ENCODE results near the gene FAM47C. TPM values are rescaled to one million over a fixed set of nuclear protein-coding genes. Genes with fewer than 3 reads are reported as not detected.
"Not testable (repeated sequence)": the region's sequence is repeated elsewhere in the genome, so short reads cannot be mapped to it uniquely, and the experiment has no call there.

The FAM47C gene
- total RNA-seq = not detected
- long read RNA-seq = 0 reads

DNA sequence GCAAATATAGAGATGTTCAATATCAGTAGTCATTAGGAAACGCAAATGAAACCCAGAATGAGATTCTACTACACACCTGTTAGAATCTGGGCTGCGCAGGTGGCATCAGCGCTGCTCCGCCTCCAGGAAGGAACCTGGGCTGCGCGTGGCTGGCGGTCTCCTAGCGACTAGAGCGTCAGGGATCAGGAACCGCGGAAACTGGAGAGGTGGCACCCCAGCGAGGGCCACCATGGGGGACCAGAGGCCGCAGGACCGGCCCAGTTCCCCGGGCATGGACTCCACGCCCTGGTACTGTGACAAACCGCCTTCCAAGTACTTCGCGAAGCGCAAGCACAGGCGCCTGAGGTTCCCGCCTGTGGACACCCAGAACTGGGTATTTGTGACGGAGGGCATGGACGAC, at the start of gene FAM47C:
TSS of gene FAM47C (plus strand) at position 185 of the 400 bp plus-strand sequence. CDS start at position 230, 45 bp downstream.
- ATAC-seq; DNase-seq; intact Hi-C loops (cut with DNase I): not testable (repeated sequence)

GRCh38 chrX:36961590-36961989, 46.6 kb upstream of the FAM47C start:
- TF ChIP-seq CTCF (IDR thresholded peaks at IDR 0.05) = no peak
- no peak overlapping the region for H3K27ac ChIP-seq
- no peaks in the 10 kb centered on the region for H3K9me3 ChIP-seq
- H3K4me1 ChIP-seq = no peaks in the 10 kb centered on the region
- peaks cover 7% of the 10 kb centered on the region for H3K27me3 ChIP-seq (ENCODE audit: low read depth)
- no peaks in the 10 kb centered on the region for H3K36me3 ChIP-seq
- DNase-seq (no peak), ATAC-seq (no peak)
- H3K4me3 ChIP-seq = no peak overlapping the region
- intact Hi-C loops (cut with DNase I) = no loop called here

More for the DNA sequence above, at the start of gene FAM47C:
- not testable (repeated sequence) for H3K9me3 ChIP-seq; H3K4me3 ChIP-seq; H3K36me3 ChIP-seq; H3K4me1 ChIP-seq; H3K27ac ChIP-seq; H3K27me3 ChIP-seq (ENCODE audit: low read depth)

DNA sequence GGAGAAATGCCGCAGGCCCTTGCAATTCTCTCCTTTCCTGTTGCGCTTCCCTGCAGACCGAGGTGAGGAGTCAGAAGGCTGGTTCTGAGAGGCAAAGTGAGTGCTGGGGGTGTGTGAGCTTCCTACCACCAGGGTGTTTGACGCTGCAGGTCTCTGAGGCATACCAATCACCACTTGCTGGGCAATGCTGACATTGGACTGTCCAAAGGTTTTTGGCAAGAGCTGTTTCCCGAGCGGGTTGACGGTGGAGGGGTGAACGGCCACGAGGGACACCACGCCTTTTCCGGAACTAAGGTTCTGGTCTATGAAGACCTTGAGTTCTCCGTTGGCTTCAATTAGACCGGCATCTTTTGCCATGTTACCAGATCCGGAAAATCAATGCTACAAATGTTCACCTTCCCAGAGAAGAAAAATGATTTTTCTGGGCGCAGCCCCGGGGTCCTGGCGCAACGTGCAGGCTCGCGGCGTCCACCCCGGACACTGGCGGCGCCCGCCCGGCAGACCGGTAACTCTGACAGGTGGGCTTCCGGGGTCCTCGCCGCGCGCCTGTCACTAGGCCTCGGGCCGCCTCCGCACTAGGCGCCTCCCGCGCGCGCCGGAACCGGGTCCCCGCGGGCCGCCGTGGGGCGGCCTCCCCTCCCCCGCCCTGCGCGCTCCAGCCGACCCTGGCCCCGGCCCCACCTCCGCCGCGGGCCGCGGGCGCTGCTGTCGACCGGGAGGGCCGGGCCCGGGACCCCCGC, 44.9 kb upstream of the FAM47C start:
- H3K4me1 ChIP-seq = no peaks in the 10 kb centered on the region
- no peak overlapping the region for H3K27ac ChIP-seq
- H3K9me3 ChIP-seq = no peaks in the 10 kb centered on the region
- DNase-seq (no peak), ATAC-seq (peak in 1 of 2 donors; percentile 39)
- intact Hi-C loops (cut with DNase I) = no loop called here
- H3K4me3 ChIP-seq = no peak overlapping the region
- no peak for TF ChIP-seq CTCF (IDR thresholded peaks at IDR 0.05)
- H3K36me3 ChIP-seq = no peaks in the 10 kb centered on the region
- H3K27me3 ChIP-seq (ENCODE audit: low read depth) = no peaks in the 10 kb centered on the region

DNA sequence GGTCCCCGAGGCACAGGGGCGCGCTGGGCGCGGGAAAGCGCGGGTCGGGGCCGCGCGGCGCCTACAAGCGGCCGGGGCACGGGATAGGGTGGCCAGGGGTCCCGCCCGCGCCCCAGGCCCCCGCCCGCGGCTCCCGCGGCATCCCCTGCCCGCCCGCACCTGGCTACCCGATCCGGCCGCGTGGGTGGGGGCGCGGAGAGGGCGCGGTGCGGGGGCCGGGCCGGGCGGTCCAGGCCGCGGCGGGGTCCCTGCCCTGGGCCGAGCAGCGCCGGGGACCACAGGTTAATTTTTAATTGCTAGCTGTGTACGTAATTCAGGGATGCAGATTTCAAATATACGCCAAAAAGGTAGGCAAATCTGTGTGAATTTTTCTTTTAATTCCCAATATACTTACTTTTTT, 44.3 kb upstream of the FAM47C start:
- Histone ChIP-seq H3K4me1 (no peaks in the 10 kb centered on the region), H3K9me3 (no peaks in the 10 kb centered on the region), H3K27ac (no peak overlapping the region), H3K27me3 (ENCODE audit: low read depth) (no peaks in the 10 kb centered on the region), H3K4me3 (no peak overlapping the region), H3K36me3 (no peaks in the 10 kb centered on the region)
- TF ChIP-seq CTCF (IDR thresholded peaks at IDR 0.05) = no peak
- ATAC-seq = no peak
- intact Hi-C loops (cut with DNase I) = no loop called here
- DNase-seq = no peak

GRCh38 chrX:36973575-36973974, 34.6 kb upstream of the FAM47C start:
- Histone ChIP-seq H3K27ac (no peak overlapping the region), H3K4me3 (no peak overlapping the region), H3K4me1 (no peaks in the 10 kb centered on the region), H3K36me3 (no peaks in the 10 kb centered on the region), H3K9me3 (no peaks in the 10 kb centered on the region), H3K27me3 (ENCODE audit: low read depth) (no peaks in the 10 kb centered on the region)
- TF ChIP-seq CTCF (IDR thresholded peaks at IDR 0.05) = no peak
- ATAC-seq (no peak), DNase-seq (no peak)
- intact Hi-C loops (cut with DNase I) = no loop called here

DNA sequence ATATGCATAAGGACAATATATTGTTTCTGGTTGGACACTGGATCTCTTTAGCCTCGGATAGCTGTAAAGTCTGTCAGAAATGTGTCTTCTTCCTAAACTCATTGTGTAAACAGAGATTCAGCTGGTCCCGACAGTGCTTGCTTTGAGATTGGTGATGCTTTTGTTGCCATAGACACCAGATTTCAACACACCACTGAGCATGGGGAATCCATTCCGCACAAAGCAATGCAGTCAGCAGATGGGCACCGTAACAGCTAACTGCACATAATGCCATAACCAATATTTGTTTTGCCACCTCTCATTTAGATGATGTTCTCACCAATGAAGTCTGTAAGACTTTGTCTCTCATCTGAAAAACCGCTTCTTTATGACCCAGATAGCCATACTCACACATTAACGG, 33.3 kb upstream of the FAM47C start:
- H3K36me3 ChIP-seq = no peaks in the 10 kb centered on the region
- no peak overlapping the region for H3K4me3 ChIP-seq
- DNase-seq (no peak), ATAC-seq (no peak)
- no peaks in the 10 kb centered on the region for H3K4me1 ChIP-seq
- H3K9me3 ChIP-seq = no peaks in the 10 kb centered on the region
- H3K27ac ChIP-seq = no peak overlapping the region
- H3K27me3 ChIP-seq (ENCODE audit: low read depth) = no peaks in the 10 kb centered on the region
- intact Hi-C loops (cut with DNase I) = no loop called here
- no peak for TF ChIP-seq CTCF (IDR thresholded peaks at IDR 0.05)
